LNCaP clone FGC (cell line): ENCODE results near the gene FMO4.
"Not testable (repeated sequence)": the region's sequence is repeated elsewhere in the genome, so short reads cannot be mapped to it uniquely, and the experiment has no call there.

Experiments used
- DNase-seq: peaks from one replicate; pipeline ENCODE4 v3.0.0-alpha.2; 2011; ENCODE audit warnings: low read depth
- H3K4me3 ChIP-seq: 2 replicates; pipeline ENCODE4 v1.5.1; 2011; ENCODE audit warnings: mild to moderate bottlenecking, low read depth, low read length, control low read depth
- TF ChIP-seq, protein P1 (sequence below): IDR thresholded peaks from 2 replicates; pipeline ENCODE4 v1.5.1; 2012; ENCODE audit warnings: mild to moderate bottlenecking; ENCODE audit not compliant: control insufficient read depth, insufficient read depth; ENCODE audit errors: extremely low read depth

The FMO4 gene

GRCh38 chr1:171279234-171279633 is 34.7 kb upstream of the FMO4 start:
- TF ChIP-seq, protein P1, sequence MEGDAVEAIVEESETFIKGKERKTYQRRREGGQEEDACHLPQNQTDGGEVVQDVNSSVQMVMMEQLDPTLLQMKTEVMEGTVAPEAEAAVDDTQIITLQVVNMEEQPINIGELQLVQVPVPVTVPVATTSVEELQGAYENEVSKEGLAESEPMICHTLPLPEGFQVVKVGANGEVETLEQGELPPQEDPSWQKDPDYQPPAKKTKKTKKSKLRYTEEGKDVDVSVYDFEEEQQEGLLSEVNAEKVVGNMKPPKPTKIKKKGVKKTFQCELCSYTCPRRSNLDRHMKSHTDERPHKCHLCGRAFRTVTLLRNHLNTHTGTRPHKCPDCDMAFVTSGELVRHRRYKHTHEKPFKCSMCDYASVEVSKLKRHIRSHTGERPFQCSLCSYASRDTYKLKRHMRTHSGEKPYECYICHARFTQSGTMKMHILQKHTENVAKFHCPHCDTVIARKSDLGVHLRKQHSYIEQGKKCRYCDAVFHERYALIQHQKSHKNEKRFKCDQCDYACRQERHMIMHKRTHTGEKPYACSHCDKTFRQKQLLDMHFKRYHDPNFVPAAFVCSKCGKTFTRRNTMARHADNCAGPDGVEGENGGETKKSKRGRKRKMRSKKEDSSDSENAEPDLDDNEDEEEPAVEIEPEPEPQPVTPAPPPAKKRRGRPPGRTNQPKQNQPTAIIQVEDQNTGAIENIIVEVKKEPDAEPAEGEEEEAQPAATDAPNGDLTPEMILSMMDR: no peak
- H3K4me3 ChIP-seq: no peak overlapping the region
- no peak for DNase-seq

DNA sequence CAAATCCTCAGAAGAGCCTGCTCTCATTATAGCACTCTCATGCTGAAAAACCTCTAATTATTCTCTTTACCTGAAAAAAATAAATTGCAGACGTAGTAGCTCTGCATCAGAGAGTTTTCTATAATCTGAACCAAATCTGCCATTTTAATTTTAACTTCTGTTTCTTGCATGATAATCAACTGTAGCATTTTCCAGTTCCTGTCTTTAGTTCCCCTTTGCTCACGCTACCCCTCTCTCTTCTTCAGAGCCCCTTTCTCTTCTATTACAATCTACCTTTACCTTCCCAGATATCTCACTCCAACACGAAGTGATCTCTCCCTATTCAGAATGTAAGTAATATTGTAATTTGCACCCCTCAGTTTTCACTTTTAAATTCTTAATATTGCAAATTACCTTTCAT is 34.3 kb upstream of the FMO4 start:
- no peak for DNase-seq
- TF ChIP-seq, protein P1: no peak
- H3K4me3 ChIP-seq: no peak overlapping the region

DNA sequence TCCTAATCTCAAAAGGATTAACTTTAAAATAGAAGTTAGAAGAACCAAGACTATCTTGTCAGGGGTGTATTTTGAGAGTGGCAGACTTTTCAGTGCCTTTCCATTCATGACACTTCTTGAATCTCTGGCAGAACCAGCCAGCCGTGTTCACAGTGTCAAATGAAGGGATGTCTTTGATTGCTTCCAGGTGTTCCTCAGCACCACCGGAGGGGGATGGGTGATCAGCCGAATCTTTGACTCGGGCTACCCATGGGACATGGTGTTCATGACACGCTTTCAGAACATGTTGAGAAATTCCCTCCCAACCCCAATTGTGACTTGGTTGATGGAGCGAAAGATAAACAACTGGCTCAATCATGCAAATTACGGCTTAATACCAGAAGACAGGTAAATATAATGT is 33.4 kb upstream of the FMO4 start:
- TF ChIP-seq, protein P1: no peak
- no peak for DNase-seq
- H3K4me3 ChIP-seq: no peak overlapping the region

GRCh38 chr1:171286032-171286705 is 27.8 kb upstream of the FMO4 start:
- H3K4me3 ChIP-seq: no peak overlapping the region
- DNase-seq: no peak
- TF ChIP-seq, protein P1: no peak

- no peak for DNase-seq
- H3K4me3 ChIP-seq: no peak overlapping the region
- TF ChIP-seq, protein P1: no peak
Measured at GRCh38 chr1:171290621-171291020, 23.4 kb upstream of the FMO4 start.

- H3K4me3 ChIP-seq: no peak overlapping the region
- DNase-seq: no peak
- TF ChIP-seq, protein P1: no peak
Measured at GRCh38 chr1:171292799-171293198, 21.2 kb upstream of the FMO4 start.

DNA sequence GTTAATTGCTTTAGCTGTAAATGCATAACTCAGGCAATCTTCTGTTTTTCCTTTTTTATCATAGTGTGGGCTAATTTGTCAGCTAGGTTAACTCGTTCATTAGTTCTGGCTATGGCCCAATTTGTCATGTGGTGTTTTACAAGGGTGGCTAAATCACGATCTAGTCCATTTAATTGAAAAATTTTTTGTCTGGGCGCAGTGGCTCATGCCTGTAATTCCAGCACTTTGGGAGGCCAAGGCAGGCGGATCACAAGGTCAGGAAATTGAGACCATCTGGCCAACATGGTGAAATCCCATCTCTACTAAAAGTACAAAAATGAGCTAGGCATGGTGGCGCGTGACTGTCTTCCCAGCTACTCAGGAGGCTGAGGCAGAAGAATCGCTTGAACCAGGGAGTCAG is 18.6 kb upstream of the FMO4 start:
- H3K4me3 ChIP-seq, DNase-seq: not testable (repeated sequence)
